Measurements from ENCODE around the gene LRRC52. TPM values are rescaled to one million over a fixed set of nuclear protein-coding genes. Genes with fewer than 3 reads are reported as not detected.
"Not testable (repeated sequence)": the region's sequence is repeated elsewhere in the genome, so short reads cannot be mapped to it uniquely, and the experiment has no call there.

The LRRC52 gene
- total RNA-seq, 6 experiments from 2014 or later: not detected

DNA sequence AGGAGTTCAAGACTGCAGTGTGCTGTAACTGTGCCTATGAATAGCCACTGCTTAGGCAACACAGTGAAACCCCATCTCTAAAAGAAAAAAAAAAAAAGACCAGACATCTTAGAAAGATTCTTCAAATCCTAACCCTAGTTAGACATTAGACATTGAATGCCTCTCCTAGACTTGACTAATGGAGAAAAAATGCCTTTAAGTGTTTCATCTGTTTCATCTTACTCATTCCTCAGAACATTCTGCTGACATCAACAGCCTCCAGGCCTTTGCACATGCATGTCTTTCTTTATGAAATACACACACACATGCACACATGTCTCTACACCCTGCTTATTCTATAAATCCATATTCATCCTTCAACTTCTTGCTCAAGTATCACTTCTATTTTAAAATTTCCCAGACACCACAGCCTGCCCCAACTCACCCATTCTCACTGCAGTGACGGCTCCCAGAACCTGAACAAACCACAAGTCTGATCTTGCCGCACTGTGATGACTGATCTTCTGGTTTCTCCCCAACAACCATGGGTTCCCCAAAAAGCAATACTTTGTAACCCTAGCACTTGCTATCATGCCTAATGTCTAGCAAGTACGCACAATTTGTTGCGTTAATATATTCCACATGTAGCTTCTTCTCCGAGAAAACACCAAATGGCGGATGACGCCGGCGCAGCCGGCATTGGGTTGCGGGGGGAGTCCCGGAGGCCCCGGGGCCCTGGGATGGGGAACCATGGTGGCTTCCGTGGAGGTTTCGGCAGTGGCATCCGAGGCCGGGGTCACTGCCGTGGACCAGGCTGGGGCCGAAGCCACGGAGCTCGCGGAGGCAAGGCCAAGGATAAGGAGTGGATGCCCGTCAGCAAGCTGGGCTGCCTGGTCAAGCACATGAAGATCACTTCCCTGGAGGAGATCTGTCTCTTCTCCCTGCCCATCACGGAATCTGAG, 37.4 kb downstream of the LRRC52 start:
- Mint-ChIP-seq H3K27ac (no peak overlapping the region), H3K4me1 (ENCODE audit: low read depth) (peaks cover 6% of the 10 kb centered on the region; the same call in 1 of the 2 replicates)

GRCh38 chr1:165581926-165582325, 38.1 kb downstream of the LRRC52 start:
- DNase-seq: no peak
- TF ChIP-seq CTCF (IDR thresholded peaks at IDR 0.05): no peak
- H3K27me3 Mint-ChIP-seq (ENCODE audit: insufficient read depth): peaks cover 4% of the 10 kb centered on the region
- H3K4me3 Mint-ChIP-seq: no peak overlapping the region
- H3K27ac Mint-ChIP-seq: no peak overlapping the region
- H3K4me1 Mint-ChIP-seq (ENCODE audit: low read depth): peaks cover 6% of the 10 kb centered on the region; the same call in 1 of the 2 replicates
- no peaks in the 10 kb centered on the region for H3K9me3 Mint-ChIP-seq
- H3K36me3 Mint-ChIP-seq (ENCODE audit: low read depth): no peaks in the 10 kb centered on the region

More for the DNA sequence above, 37.4 kb downstream of the LRRC52 start:
- DNase-seq: peak; percentile 43
- no peaks in the 10 kb centered on the region for H3K9me3 Mint-ChIP-seq
- no peak for TF ChIP-seq CTCF (IDR thresholded peaks at IDR 0.05)
- H3K27me3 Mint-ChIP-seq (ENCODE audit: insufficient read depth): peaks cover 3% of the 10 kb centered on the region
- no peaks in the 10 kb centered on the region for H3K36me3 Mint-ChIP-seq (ENCODE audit: low read depth)
- H3K4me3 Mint-ChIP-seq: no peak overlapping the region

DNA sequence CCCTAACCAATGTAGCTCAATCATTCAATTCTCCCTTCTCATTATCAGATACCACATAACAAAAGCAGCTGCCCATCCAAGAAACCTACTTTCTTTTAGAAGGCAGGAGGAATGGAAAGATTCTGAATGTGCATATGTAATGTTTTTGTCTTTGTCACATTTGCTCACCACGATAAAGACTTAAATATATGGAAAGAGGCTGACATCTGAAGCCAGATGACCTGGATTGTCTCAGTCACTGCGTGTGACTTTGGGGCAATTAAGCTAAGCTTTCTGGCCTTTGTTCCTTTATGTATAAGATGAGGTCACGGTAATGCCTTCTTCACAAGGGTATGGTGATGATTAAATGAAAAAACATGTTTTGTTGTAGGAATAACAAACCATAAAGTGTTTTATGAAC, 42.6 kb downstream of the LRRC52 start:
- no peak for DNase-seq
- peaks cover 14% of the 10 kb centered on the region for H3K27me3 Mint-ChIP-seq (ENCODE audit: insufficient read depth)

GRCh38 chr1:165591391-165591790, 47.6 kb downstream of the LRRC52 start:
- H3K36me3 Mint-ChIP-seq (ENCODE audit: low read depth); DNase-seq; H3K4me3 Mint-ChIP-seq; H3K9me3 Mint-ChIP-seq; H3K4me1 Mint-ChIP-seq (ENCODE audit: low read depth); H3K27ac Mint-ChIP-seq: not testable (repeated sequence)
- H3K27me3 Mint-ChIP-seq (ENCODE audit: insufficient read depth): peaks cover 16% of the 10 kb centered on the region; the same call in 1 of the 2 replicates

More for the DNA sequence above, 42.6 kb downstream of the LRRC52 start:
- 0 out of 2 replicates have a peak, but pooled peaks cover under 1% of the 10 kb centered on the region for H3K4me1 Mint-ChIP-seq (ENCODE audit: low read depth)
- no peak for TF ChIP-seq CTCF (IDR thresholded peaks at IDR 0.05)
- H3K9me3 Mint-ChIP-seq: no peaks in the 10 kb centered on the region
- no peak overlapping the region for H3K4me3 Mint-ChIP-seq
- no peak overlapping the region for H3K27ac Mint-ChIP-seq
- no peaks in the 10 kb centered on the region for H3K36me3 Mint-ChIP-seq (ENCODE audit: low read depth)

DNA sequence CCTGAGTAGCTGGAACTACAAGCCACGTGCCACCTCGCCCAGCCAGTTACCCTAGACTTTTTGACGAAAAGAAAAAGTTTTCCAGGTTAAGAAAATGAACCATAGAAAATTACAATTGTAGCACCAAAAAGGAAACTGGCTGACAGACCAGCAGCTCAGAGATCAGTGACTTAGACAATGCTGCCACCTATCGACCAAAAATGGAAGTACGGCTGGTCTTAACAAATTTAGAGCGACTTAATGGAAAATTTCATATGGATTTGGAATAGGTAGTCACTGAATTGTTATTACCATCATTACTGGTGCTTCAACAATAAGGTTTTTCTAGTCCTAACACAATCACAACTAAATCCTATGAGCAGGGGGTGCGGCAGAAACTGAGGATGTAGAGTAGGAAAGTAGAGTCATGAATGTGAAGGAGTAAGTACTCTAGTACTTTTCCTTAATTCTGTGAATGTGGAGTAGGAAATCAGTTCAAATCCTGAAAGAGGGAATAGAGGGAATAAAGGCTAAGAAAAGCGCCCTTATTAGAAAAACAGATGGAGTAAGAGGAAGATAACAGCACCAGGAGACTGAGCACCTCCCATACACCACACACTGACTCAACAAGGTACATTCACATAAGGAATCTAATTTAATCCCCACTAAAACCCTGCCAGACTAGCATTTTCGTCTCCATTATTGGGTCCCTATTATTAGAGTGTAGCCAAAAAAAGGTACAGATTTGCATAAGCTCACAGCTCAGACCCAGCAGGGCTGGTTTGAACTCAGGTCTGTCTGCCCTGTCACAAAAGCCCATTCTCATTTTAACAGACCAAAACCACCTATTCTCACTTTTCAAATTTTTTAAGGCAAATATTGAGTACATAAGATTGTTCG, 49.4 kb downstream of the LRRC52 start:
- Mint-ChIP-seq H3K27me3 (ENCODE audit: insufficient read depth) (peaks cover 16% of the 10 kb centered on the region), H3K4me1 (ENCODE audit: low read depth) (peaks cover 21% of the 10 kb centered on the region), H3K36me3 (ENCODE audit: low read depth) (no peaks in the 10 kb centered on the region), H3K4me3 (no peak overlapping the region), H3K27ac (no peak overlapping the region), H3K9me3 (no peaks in the 10 kb centered on the region)
- DNase-seq: peak; percentile 68
- peak; percentile 98 for TF ChIP-seq CTCF (IDR thresholded peaks at IDR 0.05)
